HCT116 (cell line): ENCODE measurements around the gene NT5DC3. TPM values are rescaled to one million over a fixed set of nuclear protein-coding genes. Genes with fewer than 3 reads are reported as not detected.

Source experiments
- ATAC-seq: fragments of 200-7000 bp; cut with Tn5 transposase; 2 replicates; pipeline ENCODE4 v1.9.1; 2020; ENCODE audit warnings: mild to moderate bottlenecking, moderate library complexity
- BruUV-seq: library from RNA; stranded (reverse); fragments of 400-500 nt; replicated peaks from 2 replicates; lab custom pipeline; 2021; lab: Mats Ljungman, UMichigan
- CTCF ChIA-PET: fragments of 300-600 bp; sonication (Branson Sonifier 250); formaldehyde crosslinking; loops from one replicate; lab custom pipeline; 2021; ENCODE audit warnings: antibody characterized with exemption; lab: Charles Lee
- POLR2A ChIA-PET: fragments of 300-600, 350-600 bp; sonication (Branson Sonifier 250); formaldehyde crosslinking; loops from one replicate; lab custom pipeline; 2021; ENCODE audit warnings: antibody characterized with exemption; lab: Charles Lee
- RAD21 ChIA-PET, 2 experiments: fragments of 300-600 bp; sonication (Branson Sonifier 250); formaldehyde crosslinking; loops; one replicate each; lab custom pipeline; 2023; ENCODE audit warnings: low total read pairs in 2 of 2; ENCODE audit not compliant: uncharacterized antibody in 2 of 2, unreplicated experiment in 2 of 2, low non-redundant PET in 1 of 2; lab: Charles Lee
- DNase-seq: peaks from one replicate; pipeline ENCODE4 v3.0.0-alpha.2; 2010; ENCODE audit warnings: low read depth, low spot score
- H2AFZ ChIP-seq: fragments of 200-600 bp; shearing (Covaris generic), sonication (generic); 2 replicates; pipeline ENCODE4 v1.6.1; 2017; ENCODE audit warnings: low read depth, mixed run types, mixed read lengths, antibody characterized with exemption, low read length; ENCODE audit not compliant: poor library complexity, severe bottlenecking
- H3K27ac ChIP-seq: 2 replicates; pipeline ENCODE4 v1.5.1; 2012; ENCODE audit warnings: low read depth, low read length
- H3K27me3 ChIP-seq: fragments of 200-600 bp; sonication (generic); 2 replicates; pipeline ENCODE4 v1.6.1; 2016; ENCODE audit warnings: mixed run types, low read length, mixed read lengths; ENCODE audit not compliant: insufficient read depth
- H3K36me3 ChIP-seq, 2 experiments: fragments of 200-500 bp in 1 of 2; fragments of 200-600 bp in 1 of 2; sonication (Bioruptor generic) in 1 of 2; sonication (generic) in 1 of 2; 2 replicates each; pipeline versions ENCODE4 v1.5.1 to v1.6.1; 2014 to 2016; ENCODE audit warnings: low read length in 2 of 2, inconsistent platforms in 1 of 2, mixed read lengths in 1 of 2, mixed run types in 1 of 2; ENCODE audit not compliant: insufficient read depth in 2 of 2, control insufficient read depth in 1 of 2
- H3K4me1 ChIP-seq, 2 experiments: fragments of 200-600 bp in 1 of 2; sonication (generic) in 1 of 2; 2 replicates each; pipeline versions ENCODE4 v1.5.1 to v1.6.1; 2012 to 2017; ENCODE audit warnings: low read length in 2 of 2, inconsistent platforms in 1 of 2, mild to moderate bottlenecking in 1 of 2, mixed read lengths in 1 of 2, mixed run types in 1 of 2, moderate library complexity in 1 of 2; ENCODE audit not compliant: insufficient read depth in 2 of 2, control insufficient read depth in 1 of 2
- H3K4me2 ChIP-seq: fragments of 200-600 bp; sonication (generic); 2 replicates; pipeline ENCODE4 v1.6.1; 2017; ENCODE audit warnings: mixed run types, low read length, mixed read lengths
- H3K4me3 ChIP-seq, 2 experiments: fragments of 200-600 bp in 1 of 2; sonication (generic) in 1 of 2; replicated peaks in 1 of 2; 2 replicates each; pipeline ENCODE4 v1.5.1; 2011 to 2016; ENCODE audit warnings: low read length in 2 of 2, control low read depth in 1 of 2, low read depth in 1 of 2, mild to moderate bottlenecking in 1 of 2, mixed read lengths in 1 of 2, mixed run types in 1 of 2
- H3K79me2 ChIP-seq: fragments of 200-600 bp; sonication (generic); 2 replicates; pipeline ENCODE4 v1.6.1; 2017; ENCODE audit warnings: mild to moderate bottlenecking, mixed run types, low read length, moderate library complexity, mixed read lengths; ENCODE audit not compliant: insufficient read depth
- H3K9ac ChIP-seq: fragments of 200-600 bp; sonication (generic); 2 replicates; pipeline ENCODE4 v1.6.1; 2016; ENCODE audit warnings: low read length, mixed read lengths
- H3K9me2 ChIP-seq: fragments of 200-600 bp; sonication (generic), shearing (Covaris generic); 2 replicates; pipeline ENCODE4 v1.6.1; 2017; ENCODE audit warnings: mixed run types, mild to moderate bottlenecking, moderate library complexity; ENCODE audit not compliant: insufficient read depth
- H3K9me3 ChIP-seq, 2 experiments: fragments of 200-500 bp in 1 of 2; fragments of 200-600 bp in 1 of 2; sonication (Bioruptor generic) in 1 of 2; sonication (generic) in 1 of 2; 2 replicates each; pipeline ENCODE4 v1.6.1; 2014 to 2017; ENCODE audit warnings: low read length in 2 of 2, mixed read lengths in 2 of 2, inconsistent platforms in 1 of 2, low read depth in 1 of 2, mild to moderate bottlenecking in 1 of 2, mixed run types in 1 of 2, moderate library complexity in 1 of 2; ENCODE audit not compliant: control insufficient read depth in 1 of 2, insufficient read depth in 1 of 2
- H4K20me1 ChIP-seq: fragments of 200-600 bp; sonication (generic), shearing (Covaris generic); 2 replicates; pipeline ENCODE4 v1.6.1; 2017; ENCODE audit warnings: mixed run types, mild to moderate bottlenecking, moderate library complexity; ENCODE audit not compliant: insufficient read depth
- CBX3 ChIP-seq: IDR thresholded peaks from 2 replicates; pipeline ENCODE4 v1.6.1; 2012; ENCODE audit warnings: low read depth
- EGR1 ChIP-seq: IDR thresholded peaks from 2 replicates; pipeline ENCODE4 v1.6.1; 2012; ENCODE audit warnings: low read depth
- EZH2 ChIP-seq: fragments of 200-600 bp; sonication (generic); IDR thresholded peaks from 2 replicates; pipeline ENCODE4 v1.6.1; 2017; ENCODE audit warnings: antibody characterized with exemption, mixed run types
- FOSL1 ChIP-seq: IDR thresholded peaks from 2 replicates; pipeline ENCODE4 v1.6.1; 2012; ENCODE audit warnings: low read depth
- POLR2AphosphoS5 ChIP-seq: IDR thresholded peaks from 2 replicates; pipeline ENCODE4 v1.6.1; 2011; ENCODE audit warnings: mild to moderate bottlenecking, low read depth, low read length, moderate library complexity
- SRF ChIP-seq: IDR thresholded peaks from 2 replicates; pipeline ENCODE4 v1.6.1; 2012; ENCODE audit warnings: low read depth
- ZNF274 ChIP-seq: fragments of 200-500 bp; sonication (Bioruptor generic); IDR thresholded peaks from 2 replicates; pipeline ENCODE4 v1.6.1; 2014; ENCODE audit warnings: mild to moderate bottlenecking, low read depth, low read length, inconsistent platforms
- intact Hi-C: fragments of 100-400 bp; cut with micrococcal nuclease; formaldehyde crosslinking; loops from 2 replicates; pipeline ENCODE4 v1.10.0; 2022
- total RNA-seq: library from RNA; stranded (reverse); gene quantifications from one replicate; pipeline ENCODE4 v1.2.1, GENCODE V29; 2021; ENCODE audit not compliant: unreplicated experiment
- TF ChIP-seq, protein P1 (sequence below): IDR thresholded peaks from 2 replicates; pipeline ENCODE4 v1.6.1; 2012; ENCODE audit warnings: low read depth
- TF ChIP-seq, protein P2 (sequence below): IDR thresholded peaks from 2 replicates; pipeline ENCODE4 v1.6.1; 2012

NT5DC3 gene
- total RNA-seq, 1 experiment from 2014 or later = 18.7 TPM

DNA sequence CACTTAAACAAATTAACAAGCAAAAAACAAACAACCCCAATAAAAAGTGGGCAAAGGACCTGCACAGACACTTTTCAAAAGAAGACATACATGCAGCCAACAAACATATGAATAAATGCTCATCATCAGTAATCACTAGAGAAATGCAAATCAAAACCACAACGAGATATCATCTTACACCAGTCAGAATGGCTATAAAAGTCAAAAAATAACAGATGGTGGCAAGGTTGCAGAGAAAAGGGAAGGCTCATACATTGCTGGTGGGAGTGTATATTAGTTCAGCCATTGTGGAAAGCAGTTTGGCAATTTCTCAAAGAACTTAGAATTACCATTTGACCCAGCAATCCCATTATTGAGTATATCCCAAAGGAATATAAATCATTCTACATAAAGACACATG lies 34.6 kb upstream of the NT5DC3 start:
- DNase-seq (no peak), ATAC-seq (no peak)
- Histone ChIP-seq H3K9me3 (no peaks in the 10 kb centered on the region), H3K4me2 (no peak overlapping the region), H3K4me1 (peaks cover 0 to 4% of the 10 kb centered on the region in 2 experiments; a peak in 1 of 4 replicates), H3K9me2 (no peaks in the 10 kb centered on the region), H3K4me3 (no peak overlapping the region), H4K20me1 (no peaks in the 10 kb centered on the region), H3K79me2 (no peaks in the 10 kb centered on the region), H3K27me3 (no peaks in the 10 kb centered on the region), H3K36me3 (no peaks in the 10 kb centered on the region), H2AFZ (no peak overlapping the region), H3K27ac (no peak overlapping the region), H3K9ac (no peak overlapping the region)
- ChIA-PET CTCF (no interaction called here), RAD21 (interaction anchor here in 1 of 2 experiments (0.6 kb wide), 1 partner anchor 246 kb away, joined by 3 read pairs; no protein-coding TSS in a partner anchor), POLR2A (no interaction called here)
- intact Hi-C loops = loop anchor here (5.0 to 10.0 kb wide), 3 partner anchors 92 to 1509 kb away; partner anchors contain the start of gene TDG
- no TSS peak for BruUV-seq
- TF ChIP-seq SRF (no peak), POLR2AphosphoS5 (no peak), EGR1 (no peak), CBX3 (no peak), ZNF274 (no peak), FOSL1 (no peak), EZH2 (no peak)
- TF ChIP-seq, protein P1, sequence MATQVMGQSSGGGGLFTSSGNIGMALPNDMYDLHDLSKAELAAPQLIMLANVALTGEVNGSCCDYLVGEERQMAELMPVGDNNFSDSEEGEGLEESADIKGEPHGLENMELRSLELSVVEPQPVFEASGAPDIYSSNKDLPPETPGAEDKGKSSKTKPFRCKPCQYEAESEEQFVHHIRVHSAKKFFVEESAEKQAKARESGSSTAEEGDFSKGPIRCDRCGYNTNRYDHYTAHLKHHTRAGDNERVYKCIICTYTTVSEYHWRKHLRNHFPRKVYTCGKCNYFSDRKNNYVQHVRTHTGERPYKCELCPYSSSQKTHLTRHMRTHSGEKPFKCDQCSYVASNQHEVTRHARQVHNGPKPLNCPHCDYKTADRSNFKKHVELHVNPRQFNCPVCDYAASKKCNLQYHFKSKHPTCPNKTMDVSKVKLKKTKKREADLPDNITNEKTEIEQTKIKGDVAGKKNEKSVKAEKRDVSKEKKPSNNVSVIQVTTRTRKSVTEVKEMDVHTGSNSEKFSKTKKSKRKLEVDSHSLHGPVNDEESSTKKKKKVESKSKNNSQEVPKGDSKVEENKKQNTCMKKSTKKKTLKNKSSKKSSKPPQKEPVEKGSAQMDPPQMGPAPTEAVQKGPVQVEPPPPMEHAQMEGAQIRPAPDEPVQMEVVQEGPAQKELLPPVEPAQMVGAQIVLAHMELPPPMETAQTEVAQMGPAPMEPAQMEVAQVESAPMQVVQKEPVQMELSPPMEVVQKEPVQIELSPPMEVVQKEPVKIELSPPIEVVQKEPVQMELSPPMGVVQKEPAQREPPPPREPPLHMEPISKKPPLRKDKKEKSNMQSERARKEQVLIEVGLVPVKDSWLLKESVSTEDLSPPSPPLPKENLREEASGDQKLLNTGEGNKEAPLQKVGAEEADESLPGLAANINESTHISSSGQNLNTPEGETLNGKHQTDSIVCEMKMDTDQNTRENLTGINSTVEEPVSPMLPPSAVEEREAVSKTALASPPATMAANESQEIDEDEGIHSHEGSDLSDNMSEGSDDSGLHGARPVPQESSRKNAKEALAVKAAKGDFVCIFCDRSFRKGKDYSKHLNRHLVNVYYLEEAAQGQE = no peak
- TF ChIP-seq, protein P2, sequence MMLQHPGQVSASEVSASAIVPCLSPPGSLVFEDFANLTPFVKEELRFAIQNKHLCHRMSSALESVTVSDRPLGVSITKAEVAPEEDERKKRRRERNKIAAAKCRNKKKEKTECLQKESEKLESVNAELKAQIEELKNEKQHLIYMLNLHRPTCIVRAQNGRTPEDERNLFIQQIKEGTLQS = no peak
- TF ChIP-seq, all 23 proteins: peak for 0
